ENCODE measurements around the gene FAM89B. TPM values are rescaled to one million over a fixed set of nuclear protein-coding genes. Genes with fewer than 3 reads are reported as not detected.
"Not testable (repeated sequence)": the region's sequence is repeated elsewhere in the genome, so short reads cannot be mapped to it uniquely, and the experiment has no call there.

The FAM89B gene
- total RNA-seq, 4 donors from 2014 or later = 57.8 to 73.3 (median 61.2) TPM

DNA sequence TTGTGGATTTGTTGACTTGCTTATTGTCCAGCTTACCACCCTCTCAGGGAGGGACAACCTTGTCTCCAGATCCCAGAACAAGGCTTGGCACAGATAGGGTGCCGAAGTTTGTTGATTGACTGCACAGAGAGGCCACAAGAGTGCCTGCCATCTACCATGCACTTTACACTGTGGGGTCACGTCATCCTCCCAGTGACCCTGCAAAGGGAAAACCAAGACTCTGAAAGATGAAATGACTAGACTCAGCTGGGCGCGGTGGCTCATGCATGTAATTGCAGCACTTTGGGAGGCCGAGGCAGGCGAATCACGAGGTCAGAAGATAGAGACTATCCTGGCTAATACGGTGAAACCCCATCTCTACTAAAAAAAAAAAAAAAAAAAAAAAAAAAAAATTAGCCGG is 9.6 kb upstream of the FAM89B start:
- intact Hi-C loops (cut with DNase I; ENCODE audit: low total_unique reads) = no loop called here
- DNase-seq (ENCODE audit: low spot score in 2 of 2) = no peak
- TF ChIP-seq POLR2A (IDR thresholded peaks at IDR 0.05) = no peak
- TF ChIP-seq, protein P1, sequence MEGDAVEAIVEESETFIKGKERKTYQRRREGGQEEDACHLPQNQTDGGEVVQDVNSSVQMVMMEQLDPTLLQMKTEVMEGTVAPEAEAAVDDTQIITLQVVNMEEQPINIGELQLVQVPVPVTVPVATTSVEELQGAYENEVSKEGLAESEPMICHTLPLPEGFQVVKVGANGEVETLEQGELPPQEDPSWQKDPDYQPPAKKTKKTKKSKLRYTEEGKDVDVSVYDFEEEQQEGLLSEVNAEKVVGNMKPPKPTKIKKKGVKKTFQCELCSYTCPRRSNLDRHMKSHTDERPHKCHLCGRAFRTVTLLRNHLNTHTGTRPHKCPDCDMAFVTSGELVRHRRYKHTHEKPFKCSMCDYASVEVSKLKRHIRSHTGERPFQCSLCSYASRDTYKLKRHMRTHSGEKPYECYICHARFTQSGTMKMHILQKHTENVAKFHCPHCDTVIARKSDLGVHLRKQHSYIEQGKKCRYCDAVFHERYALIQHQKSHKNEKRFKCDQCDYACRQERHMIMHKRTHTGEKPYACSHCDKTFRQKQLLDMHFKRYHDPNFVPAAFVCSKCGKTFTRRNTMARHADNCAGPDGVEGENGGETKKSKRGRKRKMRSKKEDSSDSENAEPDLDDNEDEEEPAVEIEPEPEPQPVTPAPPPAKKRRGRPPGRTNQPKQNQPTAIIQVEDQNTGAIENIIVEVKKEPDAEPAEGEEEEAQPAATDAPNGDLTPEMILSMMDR (IDR thresholded peaks at IDR 0.05) = no peak
- H3K4me3 ChIP-seq (ENCODE audit: low read depth, poor library complexity, severe bottlenecking) = no peak overlapping the region
- 85 to 89% methylated on average over 9 of the region's 9 CpGs for WGBS, 2 donors

DNA sequence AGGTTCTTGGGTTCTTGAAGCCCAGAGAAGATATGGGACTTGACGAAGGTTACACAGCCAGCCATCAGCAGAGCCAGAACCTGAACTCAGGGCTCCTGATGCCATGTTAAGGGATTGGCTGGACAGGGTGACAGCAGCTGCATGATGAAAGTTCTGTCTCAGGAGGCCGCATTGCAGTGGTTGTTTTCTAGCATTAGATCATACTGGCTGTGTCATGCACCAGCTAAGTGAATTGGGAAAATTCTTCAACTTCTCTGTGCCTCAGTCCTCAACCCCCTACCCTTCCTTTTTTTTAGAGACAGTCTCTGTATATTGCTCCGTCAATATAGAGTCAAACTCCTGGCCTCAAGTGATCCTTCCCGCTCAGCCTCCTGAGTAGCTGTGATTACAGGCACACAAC is 8.7 kb upstream of the FAM89B start:
- intact Hi-C loops (cut with DNase I; ENCODE audit: low total_unique reads) = no loop called here
- H3K4me3 ChIP-seq (ENCODE audit: low read depth, poor library complexity, severe bottlenecking) = no peak overlapping the region
- no peak for DNase-seq (ENCODE audit: low spot score in 2 of 2)
- WGBS, 2 donors = 98 to 99% methylated on average over 4 of the region's 4 CpGs
- TF ChIP-seq, protein P1 (IDR thresholded peaks at IDR 0.05) = no peak
- no peak for TF ChIP-seq POLR2A (IDR thresholded peaks at IDR 0.05)

DNA sequence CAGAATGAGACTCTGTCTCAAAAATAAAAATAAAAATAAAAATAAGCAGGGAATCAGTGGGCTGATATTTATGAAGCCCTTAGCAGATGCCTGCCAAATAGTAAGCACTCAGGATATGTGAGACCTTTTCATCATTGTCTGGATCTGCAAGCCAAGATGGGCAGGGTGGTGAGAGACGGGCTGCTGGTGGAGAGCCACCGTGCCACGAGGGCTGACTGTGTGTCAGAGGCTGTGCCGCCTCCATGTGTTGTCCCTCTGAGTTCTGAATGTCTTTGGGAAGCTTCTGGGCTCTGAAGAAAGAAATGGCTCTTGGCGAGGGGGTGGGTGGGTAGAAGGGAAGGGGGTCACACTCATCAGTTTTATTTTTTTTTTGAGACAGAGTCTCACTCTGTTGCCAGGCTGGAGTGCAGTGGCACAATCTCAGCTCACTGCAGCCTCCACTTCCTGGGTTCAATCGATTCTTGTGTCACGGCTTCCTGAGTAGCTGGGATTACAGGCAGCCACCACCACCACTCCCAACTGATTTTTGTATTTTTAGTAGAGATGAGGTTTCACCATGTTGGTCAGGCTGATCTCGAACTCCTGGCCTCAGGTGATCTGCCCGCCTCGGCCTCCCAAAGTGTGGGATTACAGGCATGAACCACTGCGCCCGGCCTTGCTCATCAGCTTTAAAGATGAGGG is 7.3 kb upstream of the FAM89B start:
- H3K4me3 ChIP-seq (ENCODE audit: low read depth, poor library complexity, severe bottlenecking); DNase-seq (ENCODE audit: low spot score in 2 of 2); intact Hi-C loops (cut with DNase I; ENCODE audit: low total_unique reads): not testable (repeated sequence)
- 90 to 93% methylated on average over 12 of the region's 12 CpGs for WGBS, 2 donors

DNA sequence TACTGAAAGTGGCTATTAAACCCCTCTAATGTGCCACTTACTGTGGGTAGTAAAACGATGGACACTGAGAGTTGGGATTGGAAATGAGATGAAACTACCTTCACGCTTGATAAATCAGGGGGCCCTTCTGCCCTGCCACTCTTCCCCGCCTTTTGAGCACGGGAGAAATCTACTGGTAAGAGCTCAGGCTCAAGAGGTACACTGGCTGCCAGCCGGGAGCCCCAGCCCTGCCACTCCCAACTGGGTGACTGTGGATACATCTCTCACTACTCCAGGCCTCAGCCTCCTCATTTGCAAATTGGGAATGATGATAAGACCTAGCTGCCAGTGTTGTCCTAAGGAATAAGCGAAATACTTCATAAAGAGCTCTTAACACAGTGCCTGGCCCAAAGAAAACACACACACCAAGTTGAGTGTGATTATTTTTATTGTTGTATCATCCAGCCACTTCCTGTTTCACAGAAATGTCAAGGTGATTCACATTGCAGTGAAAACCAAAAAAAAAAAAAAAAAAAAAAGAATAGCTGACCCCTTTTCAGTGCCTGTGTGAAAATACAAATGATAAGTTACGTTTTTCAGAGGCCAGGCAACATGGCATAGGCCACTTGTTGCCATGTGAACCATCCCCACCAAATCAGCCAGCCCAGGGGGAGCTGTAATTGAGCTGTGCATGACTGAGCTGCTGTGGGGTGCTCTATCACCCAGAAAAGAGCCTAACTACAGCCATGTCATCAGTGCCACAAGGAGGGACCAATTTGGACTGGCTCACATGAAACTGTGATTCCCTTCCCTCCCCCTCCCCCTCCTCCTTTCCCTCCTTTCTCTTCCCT is 6.5 kb upstream of the FAM89B start:
- no peak overlapping the region for H3K4me3 ChIP-seq (ENCODE audit: low read depth, poor library complexity, severe bottlenecking)
- no peak for DNase-seq (ENCODE audit: low spot score in 2 of 2)
- 77 to 79% methylated on average over 7 of the region's 7 CpGs for WGBS, 2 donors
- intact Hi-C loops (cut with DNase I; ENCODE audit: low total_unique reads) = no loop called here
- no peak for TF ChIP-seq POLR2A (IDR thresholded peaks at IDR 0.05)
- TF ChIP-seq, protein P1 (IDR thresholded peaks at IDR 0.05) = no peak

DNA sequence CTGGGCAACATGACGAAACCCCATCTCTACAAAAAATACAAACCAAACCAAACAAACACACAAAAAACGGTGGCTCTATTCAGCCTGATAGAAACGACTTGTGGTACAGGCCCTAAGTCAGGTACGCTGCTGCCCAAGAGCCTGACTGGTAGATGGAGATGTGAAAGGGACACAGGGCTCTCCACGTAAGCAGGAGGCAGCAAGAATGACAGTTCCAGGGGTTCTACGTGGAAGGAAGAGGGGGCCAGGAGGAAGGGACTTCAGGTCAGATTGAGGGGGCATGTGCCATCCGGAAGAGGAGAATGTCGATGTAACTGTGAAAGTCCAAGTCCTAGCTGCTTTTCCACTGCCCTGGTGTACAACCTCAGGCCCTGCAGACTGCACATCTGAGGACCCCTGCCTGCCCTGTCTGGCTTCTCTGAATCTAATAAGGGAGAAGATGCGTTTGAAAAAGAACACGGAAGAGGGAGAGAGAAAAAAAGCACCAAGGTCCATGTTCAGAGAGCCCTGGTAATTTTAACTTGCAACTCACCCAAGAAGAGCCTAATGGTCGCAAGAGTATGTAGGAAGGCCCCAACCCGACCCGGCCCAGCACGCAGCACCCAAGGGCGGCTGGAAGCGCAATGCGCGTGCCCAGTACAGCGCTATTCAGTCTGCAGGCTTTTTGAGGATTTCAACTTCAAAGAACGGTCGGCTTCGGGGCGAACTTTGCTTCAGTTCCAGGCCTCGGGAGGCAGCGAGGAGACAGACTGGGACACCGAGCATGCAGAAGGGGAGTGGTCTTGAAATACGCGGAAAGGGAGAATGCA is 3.0 kb upstream of the FAM89B start:
- TF ChIP-seq, protein P1 (IDR thresholded peaks at IDR 0.05) = no peak
- TF ChIP-seq POLR2A (IDR thresholded peaks at IDR 0.05) = no peak
- H3K4me3 ChIP-seq (ENCODE audit: low read depth, poor library complexity, severe bottlenecking) = peak overlapping the region; percentile 80
- DNase-seq (ENCODE audit: low spot score in 2 of 2) = no peak
- WGBS, 2 donors = 8% methylated on average over 28 of the region's 28 CpGs
- intact Hi-C loops (cut with DNase I; ENCODE audit: low total_unique reads) = no loop called here
